PC-3 (cell line): ENCODE measurements around the gene PPP1R26. TPM values are rescaled to one million over a fixed set of nuclear protein-coding genes. Genes with fewer than 3 reads are reported as not detected.
"Not testable (repeated sequence)": the region's sequence is repeated elsewhere in the genome, so short reads cannot be mapped to it uniquely, and the experiment has no call there.

Experiments used
- ATAC-seq: fragments of 200-7000 bp; cut with Tn5 transposase; 2 replicates; pipeline ENCODE4 v1.9.1; 2020; ENCODE audit warnings: mild to moderate bottlenecking, moderate library complexity
- BruUV-seq: library from RNA; stranded (reverse); fragments of 400-500 nt; replicated peaks from 2 replicates; lab custom pipeline; 2021; lab: Mats Ljungman, UMichigan
- CTCF ChIA-PET: fragments of 300-600 bp; sonication (Branson Sonifier 250); formaldehyde crosslinking; loops from one replicate; lab custom pipeline; 2022; ENCODE audit warnings: antibody characterized with exemption; lab: Charles Lee
- POLR2A ChIA-PET: fragments of 300-600 bp; sonication (Branson Sonifier 250); formaldehyde crosslinking; loops from one replicate; lab custom pipeline; 2022; ENCODE audit warnings: antibody characterized with exemption; ENCODE audit not compliant: unreplicated experiment; lab: Charles Lee
- DNase-seq: peaks from one replicate; pipeline ENCODE4 v3.0.0-alpha.2; 2015
- H2AFZ ChIP-seq: fragments of 300-600 bp; sonication (generic); 2 replicates; pipeline ENCODE4 v1.6.0; 2016; ENCODE audit warnings: antibody characterized with exemption, low read length
- H3F3A ChIP-seq: fragments of 300-600 bp; sonication (generic); one replicate; pipeline ENCODE4 v1.6.0; 2017; ENCODE audit warnings: antibody characterized with exemption, low read length, control low read depth, mild to moderate bottlenecking; ENCODE audit not compliant: unreplicated experiment
- H3K27ac ChIP-seq: fragments of 300-600 bp; sonication (generic); 2 replicates; pipeline ENCODE4 v1.5.1; 2016; ENCODE audit warnings: mild to moderate bottlenecking, low read length
- H3K27me3 ChIP-seq: fragments of 300-600 bp; sonication (generic); 2 replicates; pipeline ENCODE4 v1.6.1; 2016; ENCODE audit warnings: low read length, mixed read lengths
- H3K36me3 ChIP-seq: fragments of 300-600 bp; sonication (generic); 2 replicates; pipeline ENCODE4 v1.6.1; 2016; ENCODE audit warnings: low read depth, mixed run types, low read length, mixed read lengths
- H3K4me1 ChIP-seq: fragments of 300-600 bp; sonication (generic); 2 replicates; pipeline ENCODE4 v1.5.1; 2016; ENCODE audit warnings: low read length; ENCODE audit not compliant: insufficient read depth
- H3K4me2 ChIP-seq: fragments of 300-600 bp; sonication (generic); 2 replicates; pipeline ENCODE4 v1.6.0; 2016; ENCODE audit warnings: low read length
- H3K4me3 ChIP-seq: fragments of 300-600 bp; sonication (generic); 2 replicates; pipeline ENCODE4 v1.5.1; 2016; ENCODE audit warnings: mild to moderate bottlenecking, low read length, mixed read lengths
- H3K79me2 ChIP-seq: fragments of 300-600 bp; sonication (generic); 2 replicates; pipeline ENCODE4 v1.6.1; 2017; ENCODE audit warnings: low read length, mixed read lengths
- H3K9ac ChIP-seq: fragments of 300-600 bp; sonication (generic); 2 replicates; pipeline ENCODE4 v1.6.0; 2016; ENCODE audit warnings: mild to moderate bottlenecking, low read length
- H3K9me2 ChIP-seq: fragments of 300-600 bp; sonication (generic); replicated peaks from 2 replicates; pipeline ENCODE4 v1.6.1; 2016; ENCODE audit warnings: mixed run types, low read length, mixed read lengths
- H3K9me3 ChIP-seq: fragments of 300-600 bp; sonication (generic); 2 replicates; pipeline ENCODE4 v1.6.1; 2016; ENCODE audit warnings: low read length, mixed read lengths
- H4K20me1 ChIP-seq: fragments of 300-600 bp; sonication (generic); 2 replicates; pipeline ENCODE4 v1.6.1; 2016; ENCODE audit warnings: low read length, mixed read lengths
- CTCF ChIP-seq: fragments of 300-600 bp; sonication (generic); conservative IDR thresholded peaks from 2 replicates; pipeline ENCODE4 v1.5.1; 2017; ENCODE audit warnings: antibody characterized with exemption, low read depth, mild to moderate bottlenecking, low read length
- EZH2 ChIP-seq: fragments of 300-600 bp; sonication (generic); IDR thresholded peaks from one replicate; pipeline ENCODE4 v1.6.1; 2017; ENCODE audit warnings: antibody characterized with exemption, mild to moderate bottlenecking, low read length; ENCODE audit not compliant: unreplicated experiment
- EZH2phosphoT487 ChIP-seq: fragments of 300-600 bp; sonication (generic); IDR thresholded peaks from 2 replicates; pipeline ENCODE4 v1.6.1; 2018; ENCODE audit warnings: mild to moderate bottlenecking, antibody characterized with exemption, low read length, borderline replicate concordance
- intact Hi-C: fragments of 100-400 bp; cut with micrococcal nuclease; formaldehyde crosslinking; loops from 2 replicates; pipeline ENCODE4 v1.9.0; 2023
- total RNA-seq: library from RNA; depleted of rRNA; stranded (reverse); fragments of >200 nt; gene quantifications from 2 replicates; pipeline ENCODE4 v1.2.3, GENCODE V29; 2014

PPP1R26 gene
- total RNA-seq, 1 experiment from 2014 or later, result 22.6 TPM

GRCh38 chr9:135512904-135513303 is 33.3 kb downstream of the PPP1R26 start:
- H3F3A ChIP-seq, result no peaks in the 10 kb centered on the region
- no peaks in the 10 kb centered on the region for H3K79me2 ChIP-seq
- H3K4me3 ChIP-seq, result no peak overlapping the region
- ChIA-PET POLR2A (no interaction called here), CTCF (no interaction called here)
- no peaks in the 10 kb centered on the region for H3K36me3 ChIP-seq
- no peak overlapping the region for H3K27ac ChIP-seq
- no peak overlapping the region for H2AFZ ChIP-seq
- H4K20me1 ChIP-seq, result no peaks in the 10 kb centered on the region
- H3K4me2 ChIP-seq, result no peak overlapping the region
- no peak for ATAC-seq
- no peak for TF ChIP-seq EZH2phosphoT487
- TF ChIP-seq CTCF, result no peak
- no peak for TF ChIP-seq EZH2
- no peak overlapping the region for H3K9ac ChIP-seq
- no peaks in the 10 kb centered on the region for H3K27me3 ChIP-seq
- DNase-seq, result no peak
- no peaks in the 10 kb centered on the region for H3K9me2 ChIP-seq
- 0 out of 2 replicates have a peak, but pooled peaks cover 4% of the 10 kb centered on the region for H3K4me1 ChIP-seq
- H3K9me3 ChIP-seq, result no peaks in the 10 kb centered on the region
- no TSS peak for BruUV-seq
- intact Hi-C loops, result no loop called here

GRCh38 chr9:135513351-135513846 is 33.8 kb downstream of the PPP1R26 start:
- DNase-seq (no peak), ATAC-seq (no peak)
- no peaks in the 10 kb centered on the region for H3K9me2 ChIP-seq
- no peak overlapping the region for H3K27ac ChIP-seq
- no peaks in the 10 kb centered on the region for H3K27me3 ChIP-seq
- ChIA-PET POLR2A (no interaction called here), CTCF (no interaction called here)
- no peak overlapping the region for H3K4me2 ChIP-seq
- intact Hi-C loops, result no loop called here
- H2AFZ ChIP-seq, result no peak overlapping the region
- no peak overlapping the region for H3K4me3 ChIP-seq
- 0 out of 2 replicates have a peak, but pooled peaks cover 4% of the 10 kb centered on the region for H3K4me1 ChIP-seq
- H3K36me3 ChIP-seq, result no peaks in the 10 kb centered on the region
- H3K79me2 ChIP-seq, result no peaks in the 10 kb centered on the region
- H3K9ac ChIP-seq, result no peak overlapping the region
- no peak for TF ChIP-seq EZH2
- TF ChIP-seq EZH2phosphoT487, result no peak
- no peak for TF ChIP-seq CTCF
- no TSS peak for BruUV-seq
- no peaks in the 10 kb centered on the region for H3F3A ChIP-seq
- no peaks in the 10 kb centered on the region for H4K20me1 ChIP-seq
- H3K9me3 ChIP-seq, result no peaks in the 10 kb centered on the region

- H3K4me3 ChIP-seq, H2AFZ ChIP-seq, intact Hi-C loops, DNase-seq, H3K9ac ChIP-seq, H4K20me1 ChIP-seq, H3K4me1 ChIP-seq, POLR2A ChIA-PET, H3K4me2 ChIP-seq, H3K36me3 ChIP-seq, ATAC-seq, H3K27ac ChIP-seq, CTCF ChIA-PET, H3K9me3 ChIP-seq, H3F3A ChIP-seq, H3K79me2 ChIP-seq, H3K9me2 ChIP-seq, H3K27me3 ChIP-seq, BruUV-seq: not testable (repeated sequence)
Observed at GRCh38 chr9:135513906-135514305, 34.3 kb downstream of the PPP1R26 start.
